HEK293 (cell line): ENCODE measurements around the gene GRAMD4.

ENCODE experiments used
- CTCF ChIA-PET: fragments of 350-600 bp; formaldehyde crosslinking; extraction: SDS; loops from one replicate; lab custom pipeline; 2021; ENCODE audit warnings: antibody characterized with exemption; lab: Yijun Ruan, JAX
- POLR2A ChIA-PET: fragments of 300-600 bp; formaldehyde crosslinking; extraction: SDS; loops from one replicate; lab custom pipeline; 2020; ENCODE audit warnings: antibody characterized with exemption, inconsistent platforms; lab: Yijun Ruan, JAX
- H3K27ac ChIP-seq: fragments of 200-500 bp; sonication (Bioruptor generic); 2 replicates; pipeline ENCODE4 v1.5.1; 2014; ENCODE audit warnings: low read depth, low read length, control low read depth, inconsistent platforms; ENCODE audit errors: extremely low read depth
- H3K36me3 ChIP-seq, 2 experiments: fragments of 200-500 bp in 1 of 2; sonication (Bioruptor generic) in 1 of 2; 1 replicate in 1 of 2; 2 replicates in 1 of 2; pipeline ENCODE4 v1.5.1; 2014 to 2017; ENCODE audit warnings: inconsistent platforms in 2 of 2, low read length in 2 of 2; ENCODE audit not compliant: control insufficient read depth in 2 of 2, insufficient read depth in 1 of 2
- H3K4me1 ChIP-seq: fragments of 200-500 bp; sonication (Bioruptor generic); 2 replicates; pipeline ENCODE4 v1.5.1; 2014; ENCODE audit warnings: mild to moderate bottlenecking, low read length, inconsistent platforms; ENCODE audit not compliant: control insufficient read depth, insufficient read depth
- H3K4me3 ChIP-seq: 2 replicates; pipeline ENCODE4 v1.5.1; 2011; ENCODE audit warnings: low read depth, mild to moderate bottlenecking, control low read depth, low read length, moderate library complexity
- H3K9me3 ChIP-seq: fragments of 200-500 bp; sonication (Bioruptor generic); 2 replicates; pipeline ENCODE4 v1.5.1; 2014; ENCODE audit warnings: low read depth, low read length, inconsistent platforms; ENCODE audit not compliant: control insufficient read depth, insufficient read depth
- GFI1B ChIP-seq: fragments of 450-650 bp; formaldehyde crosslinking; IDR thresholded peaks from 2 replicates; pipeline ENCODE4 v1.5.1; 2016; ENCODE audit warnings: missing biosample characterization, missing genetic modification characterization
- KLF8 ChIP-seq: fragments of 450-650 bp; formaldehyde crosslinking; IDR thresholded peaks from 2 replicates; pipeline ENCODE4 v1.5.1; 2016; ENCODE audit warnings: missing biosample characterization, missing genetic modification characterization
- PRDM10 ChIP-seq: fragments of 450-650 bp; formaldehyde crosslinking; IDR thresholded peaks from 2 replicates; pipeline ENCODE4 v1.5.1; 2016; ENCODE audit warnings: missing biosample characterization, missing genetic modification characterization
- SCRT1 ChIP-seq: fragments of 450-650 bp; formaldehyde crosslinking; IDR thresholded peaks from 2 replicates; pipeline ENCODE4 v1.5.1; 2016; ENCODE audit warnings: missing biosample characterization, missing genetic modification characterization, borderline replicate concordance
- SP3 ChIP-seq: fragments of 450-650 bp; formaldehyde crosslinking; IDR thresholded peaks from 2 replicates; pipeline ENCODE4 v1.5.1; 2016; ENCODE audit warnings: missing biosample characterization, missing genetic modification characterization
- ZBTB49 ChIP-seq: fragments of 450-650 bp; formaldehyde crosslinking; IDR thresholded peaks from 2 replicates; pipeline ENCODE4 v1.5.1; 2016; ENCODE audit warnings: missing biosample characterization, missing genetic modification characterization, low read depth
- ZNF18 ChIP-seq: fragments of 450-650 bp; formaldehyde crosslinking; IDR thresholded peaks from 2 replicates; pipeline ENCODE4 v1.5.1; 2016; ENCODE audit warnings: missing biosample characterization, missing genetic modification characterization
- ZNF184 ChIP-seq: fragments of 450-650 bp; IDR thresholded peaks from 2 replicates; pipeline ENCODE4 v1.5.1; 2018; ENCODE audit warnings: missing biosample characterization, mild to moderate bottlenecking, missing genetic modification characterization
- ZNF221 ChIP-seq: fragments of 450-650 bp; formaldehyde crosslinking; IDR thresholded peaks from 2 replicates; pipeline ENCODE4 v1.5.1; 2017; ENCODE audit warnings: missing biosample characterization, missing genetic modification characterization, borderline replicate concordance
- ZNF280C ChIP-seq: fragments of 450-650 bp; formaldehyde crosslinking; IDR thresholded peaks from 2 replicates; pipeline ENCODE4 v1.5.1; 2016; ENCODE audit warnings: missing biosample characterization, missing genetic modification characterization
- ZNF350 ChIP-seq: fragments of 450-650 bp; formaldehyde crosslinking; IDR thresholded peaks from 2 replicates; pipeline ENCODE4 v1.5.0; 2017; ENCODE audit warnings: missing biosample characterization, mild to moderate bottlenecking, missing genetic modification characterization
- ZNF501 ChIP-seq: fragments of 450-650 bp; formaldehyde crosslinking; IDR thresholded peaks from 2 replicates; pipeline ENCODE4 v1.5.1; 2016; ENCODE audit warnings: missing biosample characterization, missing genetic modification characterization
- ZNF544 ChIP-seq: fragments of 450-650 bp; formaldehyde crosslinking; IDR thresholded peaks from 2 replicates; pipeline ENCODE4 v1.5.0; 2017; ENCODE audit warnings: missing biosample characterization, missing genetic modification characterization
- ZNF585B ChIP-seq: fragments of 450-650 bp; formaldehyde crosslinking; IDR thresholded peaks from 2 replicates; pipeline ENCODE4 v1.5.1; 2016; ENCODE audit warnings: missing biosample characterization, missing genetic modification characterization
- ZNF626 ChIP-seq: fragments of 450-650 bp; sonication (Bioruptor Pico); formaldehyde crosslinking; IDR thresholded peaks from 2 replicates; pipeline ENCODE4 v1.5.1; 2018; ENCODE audit warnings: missing biosample characterization, missing genetic modification characterization, inconsistent platforms
- ZNF645 ChIP-seq: fragments of 450-650 bp; formaldehyde crosslinking; IDR thresholded peaks from 2 replicates; pipeline ENCODE4; 2016; ENCODE audit warnings: missing biosample characterization, missing genetic modification characterization
- ZNF701 ChIP-seq: fragments of 450-650 bp; formaldehyde crosslinking; IDR thresholded peaks from 2 replicates; pipeline ENCODE4 v1.5.1; 2016; ENCODE audit warnings: missing biosample characterization, missing genetic modification characterization
- ZNF707 ChIP-seq: fragments of 450-650 bp; formaldehyde crosslinking; IDR thresholded peaks from 2 replicates; pipeline ENCODE4 v1.5.1; 2016; ENCODE audit warnings: missing biosample characterization, missing genetic modification characterization
- ZNF785 ChIP-seq: fragments of 450-650 bp; formaldehyde crosslinking; IDR thresholded peaks from 2 replicates; pipeline ENCODE4 v1.5.1; 2016; ENCODE audit warnings: missing biosample characterization, missing genetic modification characterization
- ZSCAN23 ChIP-seq: fragments of 450-650 bp; formaldehyde crosslinking; IDR thresholded peaks from 2 replicates; pipeline ENCODE4 v1.5.1; 2016; ENCODE audit warnings: missing biosample characterization, missing genetic modification characterization

The GRAMD4 gene

GRCh38 chr22:46674906-46675305, 54.7 kb downstream of the GRAMD4 start:
- no peak overlapping the region for H3K4me3 ChIP-seq
- no peaks in the 10 kb centered on the region for H3K4me1 ChIP-seq
- no peak for TF ChIP-seq ZNF785 (tag by site-specific recombination)
- TF ChIP-seq ZBTB49 (tag by site-specific recombination) = no peak
- no peak for TF ChIP-seq KLF8
- no peak for TF ChIP-seq ZNF544 (tag by site-specific recombination)
- TF ChIP-seq SCRT1 (tag by site-specific recombination) = no peak
- no peak for TF ChIP-seq ZNF350 (tag by site-specific recombination)
- TF ChIP-seq ZNF626 (tag by site-specific recombination) = no peak
- no peak for TF ChIP-seq ZNF184 (tag by site-specific recombination)
- no peak for TF ChIP-seq ZNF18 (tag by site-specific recombination)
- no peak overlapping the region for H3K27ac ChIP-seq
- ChIA-PET POLR2A (no interaction called here), CTCF (no interaction called here)
- peaks cover 0 to 63% of the 10 kb centered on the region in 2 experiments; a peak in 2 of 3 replicates for H3K36me3 ChIP-seq
- no peaks in the 10 kb centered on the region for H3K9me3 ChIP-seq

GRCh38 chr22:46675479-46675878, 55.3 kb downstream of the GRAMD4 start:
- Histone ChIP-seq H3K36me3 (peaks cover 0 to 58% of the 10 kb centered on the region in 2 experiments; a peak in 2 of 3 replicates), H3K9me3 (no peaks in the 10 kb centered on the region), H3K27ac (no peak overlapping the region), H3K4me1 (no peaks in the 10 kb centered on the region), H3K4me3 (no peak overlapping the region)
- ChIA-PET CTCF (no interaction called here), POLR2A (no interaction called here)
- TF ChIP-seq PRDM10 (no peak), ZNF221 (tag by site-specific recombination) (no peak), ZBTB49 (tag by site-specific recombination) (no peak), ZNF280C (no peak), ZNF501 (no peak), ZNF707 (tag by site-specific recombination) (no peak), ZSCAN23 (tag by site-specific recombination) (no peak), ZNF645 (tag by site-specific recombination) (no peak), GFI1B (tag by site-specific recombination) (no peak), ZNF350 (tag by site-specific recombination) (no peak), SP3 (no peak), ZNF701 (tag by site-specific recombination) (no peak), ZNF585B (tag by site-specific recombination) (no peak)
